ENCODE results near the gene SPRR1A. TPM values are rescaled to one million over a fixed set of nuclear protein-coding genes. Genes with fewer than 3 reads are reported as not detected.

The SPRR1A gene, protein sequence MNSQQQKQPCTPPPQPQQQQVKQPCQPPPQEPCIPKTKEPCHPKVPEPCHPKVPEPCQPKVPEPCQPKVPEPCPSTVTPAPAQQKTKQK
- not detected in 2 replicates for total RNA-seq (2014; rRNA removed; shearing (Covaris generic))

- no peak for DNase-seq (ENCODE audit: low spot score)
Observed at GRCh38 chr1:152983743-152984142, at the start of gene SPRR1A. Gene SPRR1A, plus strand, starts transcription at chr1:152984081. Its CDS starts 1,150 bp downstream, at chr1:152985231.

- no peak for DNase-seq (ENCODE audit: low spot score)
Observed at GRCh38 chr1:152940614-152941013, 43.3 kb upstream of the SPRR1A start.

DNA sequence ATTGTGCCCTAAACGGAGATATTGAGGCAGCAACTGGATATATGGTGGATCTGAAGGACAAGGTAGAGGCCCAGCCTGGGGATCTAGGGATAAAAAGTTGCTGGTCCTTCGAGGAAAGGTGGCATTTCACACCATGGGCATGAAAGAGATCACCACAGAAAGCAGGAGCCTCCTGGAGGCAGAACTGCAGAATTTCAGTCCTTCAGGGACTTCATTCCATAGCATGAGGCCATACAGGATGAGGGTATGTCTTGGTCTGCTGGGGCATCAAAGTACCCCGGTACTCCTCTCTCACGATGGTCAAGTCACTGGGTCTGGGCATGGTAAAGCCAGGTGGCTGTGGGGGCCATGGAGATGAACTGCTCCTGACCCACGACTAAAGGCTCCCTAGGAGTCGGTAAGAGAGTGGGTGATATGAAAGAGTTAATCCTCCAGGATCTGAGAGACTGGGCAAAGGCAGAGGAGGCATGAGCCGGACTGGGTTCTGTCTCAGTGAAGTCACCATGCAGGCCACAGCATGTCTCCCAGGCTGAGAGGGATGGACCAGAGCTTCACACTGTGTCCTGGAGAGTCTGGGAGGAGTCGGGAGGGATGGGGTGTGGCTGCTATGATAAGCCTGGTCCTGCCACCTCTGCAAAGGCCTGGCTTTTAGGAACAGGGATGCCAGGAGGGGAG is 42.7 kb upstream of the SPRR1A start:
- no peak for DNase-seq (ENCODE audit: low spot score)

GRCh38 chr1:152942161-152942560 is 41.7 kb upstream of the SPRR1A start:
- no peak for DNase-seq (ENCODE audit: low spot score)

- DNase-seq (ENCODE audit: low spot score): no peak
Observed at GRCh38 chr1:152946248-152946647, 37.6 kb upstream of the SPRR1A start.

- DNase-seq (ENCODE audit: low spot score): no peak
Observed at GRCh38 chr1:152946651-152947256, 37.1 kb upstream of the SPRR1A start, which contains the start of gene SPRR5. Gene SPRR5, plus strand, starts transcription at chr1:152947206. Its CDS starts 1,349 bp downstream, at chr1:152948555.

DNA sequence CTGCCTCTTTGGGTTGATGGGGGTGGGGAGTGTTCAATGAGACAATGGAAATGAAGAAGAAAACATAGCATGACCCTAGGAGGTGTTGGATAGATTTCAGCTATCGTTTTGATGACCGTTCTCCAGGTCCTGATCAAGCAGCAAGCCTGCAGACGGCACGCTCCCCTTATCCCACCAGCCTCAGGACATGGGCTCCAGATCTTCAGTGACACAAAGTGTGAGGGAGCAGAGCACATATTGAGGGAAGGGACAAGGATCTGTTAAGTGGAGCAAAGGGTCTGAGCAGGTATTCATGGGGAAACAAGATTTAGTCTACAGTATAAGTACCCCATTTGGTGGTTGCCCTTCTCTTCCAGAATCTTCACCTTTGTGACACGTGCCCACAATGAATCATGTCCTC is 32.2 kb upstream of the SPRR1A start:
- DNase-seq (ENCODE audit: low spot score): no peak

GRCh38 chr1:152953761-152954160 is 30.1 kb upstream of the SPRR1A start:
- no peak for DNase-seq (ENCODE audit: low spot score)

DNA sequence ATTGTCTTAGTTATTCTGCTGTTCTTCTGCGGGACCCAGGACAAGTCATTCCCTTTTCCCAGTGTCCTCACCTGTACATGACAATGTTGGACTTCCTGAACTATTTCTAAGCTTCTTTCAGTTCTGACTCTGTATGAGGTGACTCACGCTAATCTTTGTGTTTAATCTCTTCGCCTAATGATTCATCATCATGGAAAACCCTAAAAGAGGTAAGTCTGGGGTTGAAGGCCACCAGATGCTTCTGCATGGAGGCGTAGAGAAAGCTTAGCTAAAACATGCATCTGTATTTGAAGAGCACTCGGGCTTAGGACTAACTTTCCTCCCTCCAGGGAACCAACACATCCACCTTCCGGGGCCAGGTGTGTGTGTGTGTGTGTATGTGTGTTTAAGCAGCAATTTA is 29.4 kb upstream of the SPRR1A start:
- DNase-seq (ENCODE audit: low spot score): peak; percentile 9

DNA sequence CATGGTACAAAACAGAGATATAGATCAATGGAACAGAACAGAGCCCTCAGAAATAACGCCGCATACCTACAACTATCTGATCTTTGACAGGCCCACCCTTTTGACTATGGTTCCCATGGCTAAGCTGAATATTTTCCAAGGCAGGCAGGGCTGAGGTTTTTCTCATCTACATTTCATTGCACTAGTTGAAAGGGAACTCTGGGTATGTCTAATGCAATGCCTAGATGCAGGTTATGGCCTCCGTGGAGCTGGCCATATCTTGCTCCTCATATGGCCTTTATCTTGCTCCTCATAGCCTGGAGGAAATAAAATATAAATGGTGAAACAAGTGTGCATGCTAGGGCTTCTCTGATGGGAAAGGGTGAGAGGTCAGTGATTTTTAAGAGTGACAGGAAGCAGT is 26.3 kb upstream of the SPRR1A start:
- no peak for DNase-seq (ENCODE audit: low spot score)

DNA sequence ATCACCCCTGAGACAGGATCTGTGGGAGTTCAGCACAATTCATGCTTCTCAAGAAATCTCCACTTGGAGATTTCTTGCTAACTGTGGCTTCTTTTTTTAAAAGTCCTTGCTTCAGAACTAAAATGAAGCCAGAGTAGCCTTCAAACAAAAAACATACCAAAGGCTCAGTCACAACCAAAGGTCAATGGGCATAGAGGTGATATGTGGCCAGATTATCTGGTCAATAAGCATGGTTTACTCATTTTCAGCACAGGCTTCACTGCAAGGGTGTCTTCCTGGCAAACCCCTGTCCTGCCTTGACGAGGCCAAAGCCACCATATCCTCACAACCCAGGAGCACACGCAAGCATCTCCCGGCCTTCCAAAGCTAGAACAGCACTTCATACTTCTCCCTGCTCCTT is 24.6 kb upstream of the SPRR1A start:
- no peak for DNase-seq (ENCODE audit: low spot score)

DNA sequence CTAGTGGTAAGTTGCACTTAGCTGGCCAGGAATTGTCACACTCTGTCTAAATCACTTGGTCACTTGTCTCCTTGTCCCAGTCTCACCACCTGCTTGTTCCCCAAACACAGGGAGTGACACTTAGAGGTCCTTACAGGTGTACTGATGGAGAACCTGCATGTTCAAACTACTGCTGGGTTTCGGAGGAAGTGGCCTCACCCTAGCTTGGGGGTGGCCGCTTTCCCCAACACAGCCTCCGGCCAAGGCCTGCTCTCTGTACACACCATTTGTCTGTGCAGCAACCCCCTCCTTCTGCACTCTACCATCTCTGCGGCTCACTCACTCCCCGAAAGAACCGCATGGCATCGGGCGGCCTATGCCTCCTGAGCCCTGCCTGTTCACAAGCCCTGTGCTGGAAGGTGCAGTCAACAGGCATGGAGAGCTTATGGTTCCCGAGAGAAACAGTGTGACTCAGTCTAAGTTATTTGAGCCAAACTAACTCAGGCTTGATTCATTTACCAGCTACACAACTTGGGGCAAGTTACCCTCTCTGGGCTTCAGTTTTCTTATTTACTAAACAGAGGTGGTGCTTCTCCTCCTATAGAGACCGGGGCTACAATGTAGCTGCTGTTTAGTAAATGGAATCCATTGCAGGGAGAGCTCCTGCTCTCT is 24.0 kb upstream of the SPRR1A start:
- no peak for DNase-seq (ENCODE audit: low spot score)

DNA sequence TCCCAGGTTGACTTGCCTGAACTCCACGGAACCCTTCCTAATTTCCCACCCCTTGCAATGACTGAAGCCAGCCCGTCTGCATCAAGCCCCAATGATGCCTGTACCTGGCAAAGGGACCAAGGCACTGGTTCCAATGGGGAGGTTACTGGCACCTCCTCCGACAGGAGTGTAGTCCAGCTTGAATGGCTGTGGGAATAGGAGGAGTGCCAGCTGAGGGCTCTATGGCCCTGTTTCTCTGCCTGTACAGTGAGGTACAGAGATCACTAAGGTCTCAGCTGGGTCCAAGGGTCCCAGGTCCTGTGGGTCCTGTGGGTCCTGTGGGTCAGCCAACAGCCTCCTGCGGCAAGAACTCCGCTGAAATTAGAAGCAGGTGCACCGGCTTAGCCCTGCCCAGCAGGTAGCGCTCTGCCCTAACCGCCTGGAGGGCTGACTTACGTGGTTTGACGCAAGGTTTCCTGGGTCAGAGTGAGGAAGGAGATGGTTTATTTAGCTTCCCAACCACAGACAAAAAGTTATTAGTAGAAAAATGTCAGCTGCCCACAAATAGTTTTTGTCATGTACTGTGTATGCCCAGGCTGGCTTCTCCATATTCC is 23.3 kb upstream of the SPRR1A start:
- DNase-seq (ENCODE audit: low spot score): no peak

DNA sequence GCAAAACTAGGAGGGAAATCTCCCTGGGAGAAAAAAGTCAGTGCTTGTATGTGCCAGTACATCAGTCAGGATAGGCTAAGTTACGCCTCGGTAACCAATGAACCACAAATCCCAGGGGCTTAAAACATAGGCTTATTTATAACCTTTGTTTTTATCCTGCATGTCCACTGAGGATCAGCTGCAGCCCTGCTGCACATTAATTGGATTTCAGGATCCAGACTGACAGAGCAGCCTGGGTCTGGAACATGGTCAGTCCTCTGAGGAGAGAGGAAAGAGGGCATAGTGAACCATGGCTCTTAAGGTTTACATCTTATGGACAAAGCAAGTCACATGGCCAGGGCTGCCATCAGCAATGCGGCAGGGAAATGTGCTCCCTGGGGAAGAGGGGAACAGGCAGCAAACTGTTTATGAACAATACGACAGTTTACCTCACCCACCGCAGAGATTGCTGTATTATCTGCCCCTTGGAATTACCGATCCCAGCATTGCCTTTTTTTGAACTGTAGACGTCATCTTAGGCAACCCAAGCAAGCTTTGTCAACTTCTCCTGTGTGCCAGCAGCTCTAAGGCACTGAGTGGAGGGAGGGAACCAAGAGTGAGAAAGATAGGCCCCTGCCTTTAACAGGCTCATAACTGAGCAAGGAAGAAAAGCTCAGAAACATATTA is 22.5 kb upstream of the SPRR1A start:
- DNase-seq (ENCODE audit: low spot score): no peak

DNA sequence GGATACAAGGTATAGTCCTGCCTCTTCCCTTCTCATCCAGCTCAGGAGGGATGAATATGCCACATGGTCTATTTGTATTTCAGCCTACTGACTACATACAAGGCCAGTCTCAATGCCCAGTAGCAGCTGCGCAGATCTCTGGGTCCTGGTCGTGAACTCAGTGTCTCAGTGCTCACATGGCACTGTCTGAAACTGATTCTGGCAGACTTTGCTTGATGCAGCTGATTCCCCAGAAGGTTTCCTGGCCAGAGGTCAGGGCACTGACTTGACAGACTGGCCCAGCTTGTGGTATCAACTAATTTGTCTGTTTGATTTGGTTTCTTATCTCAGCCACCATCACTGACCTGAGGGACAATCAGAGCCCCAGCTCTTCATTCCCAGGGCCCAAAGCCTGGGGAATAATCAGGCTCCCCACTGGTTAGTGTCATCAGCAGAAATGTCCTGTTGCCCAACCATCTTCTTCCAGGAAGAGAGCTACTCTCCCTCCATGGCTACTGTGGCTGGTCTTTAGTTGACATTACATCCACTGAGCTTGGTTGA is 20.9 kb upstream of the SPRR1A start:
- no peak for DNase-seq (ENCODE audit: low spot score)

- DNase-seq (ENCODE audit: low spot score): no peak
Observed at GRCh38 chr1:152964536-152964935, 19.3 kb upstream of the SPRR1A start.

- no peak for DNase-seq (ENCODE audit: low spot score)
Observed at GRCh38 chr1:152965853-152966252, 18.0 kb upstream of the SPRR1A start.

DNA sequence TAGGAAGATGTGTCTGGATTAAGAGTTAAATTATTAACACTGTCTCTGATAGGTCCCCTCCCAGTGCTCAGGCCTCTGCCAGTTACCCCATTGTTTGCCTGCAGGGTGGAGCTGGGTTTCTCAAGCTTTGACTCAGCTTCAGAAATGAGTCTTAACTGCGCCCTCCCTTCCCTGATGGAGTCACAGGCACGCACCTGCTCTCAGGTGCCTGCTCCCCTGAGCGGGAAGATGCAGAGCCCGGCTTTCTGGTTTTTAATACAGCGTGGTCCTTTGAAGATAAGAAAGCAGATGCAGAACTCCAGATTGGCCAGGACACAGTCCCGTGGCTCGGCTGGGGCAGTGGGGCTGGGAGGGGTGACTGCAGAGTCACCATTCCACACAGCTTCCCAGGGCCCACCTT is 16.7 kb upstream of the SPRR1A start:
- DNase-seq (ENCODE audit: low spot score): no peak

DNA sequence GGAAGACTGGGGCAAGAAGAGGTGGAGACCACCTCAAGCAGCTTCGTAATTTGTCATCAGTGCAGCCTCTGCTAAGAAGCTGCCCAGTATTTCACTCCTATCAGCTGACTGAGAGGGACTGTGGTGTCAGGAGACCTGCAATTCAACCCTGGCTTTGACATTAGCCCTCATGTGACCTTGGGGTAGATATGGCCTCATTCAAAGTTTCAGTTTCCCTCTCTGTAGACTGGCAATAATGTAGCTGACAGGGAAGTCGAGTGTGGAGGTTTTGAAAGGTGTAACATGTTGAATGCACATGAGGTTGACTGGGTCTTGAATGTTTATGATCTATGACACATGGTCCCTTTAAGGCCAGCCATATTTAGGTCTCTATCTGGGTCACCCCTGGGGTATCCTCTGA is 15.6 kb upstream of the SPRR1A start:
- DNase-seq (ENCODE audit: low spot score): no peak

- no peak for DNase-seq (ENCODE audit: low spot score)
Observed at GRCh38 chr1:152969036-152969435, 14.8 kb upstream of the SPRR1A start.

DNA sequence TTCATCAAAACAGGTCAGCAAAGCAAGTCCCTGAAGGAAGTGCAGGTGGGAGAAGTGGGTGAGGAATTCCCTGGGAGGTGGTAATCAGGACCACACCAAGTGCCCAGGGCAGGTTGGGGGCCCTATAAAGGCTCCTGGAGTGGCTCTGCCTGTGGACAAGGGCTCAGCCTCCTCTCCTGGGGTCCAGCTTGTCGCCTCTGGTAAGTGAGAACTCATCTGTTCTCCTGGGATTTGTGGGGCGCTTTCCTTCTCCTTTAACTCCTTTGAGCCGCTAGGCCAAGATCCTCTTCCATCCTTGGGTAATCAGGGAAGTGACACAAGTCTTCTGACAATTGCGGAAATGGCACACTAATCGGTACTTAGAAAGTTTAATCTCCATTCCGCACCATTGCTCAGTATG is 13.4 kb upstream of the SPRR1A start, which contains the start of gene SPRR4:
TSS of gene SPRR4 (plus strand) at position 154 of the 400 bp plus-strand sequence. CDS start 1,243 bp downstream, outside the sequence.
- no peak for DNase-seq (ENCODE audit: low spot score)
